Daoy (cell line): ENCODE measurements around the gene MYO7B. TPM values are rescaled to one million over a fixed set of nuclear protein-coding genes. Genes with fewer than 3 reads are reported as not detected.

ENCODE experiments used
- DNase-seq: peaks from one replicate; pipeline ENCODE4 v3.0.0-alpha.2; 2015; ENCODE audit warnings: low read depth
- total RNA-seq: library from RNA; depleted of rRNA; stranded (reverse); fragments of >200 nt; shearing (Covaris generic); gene quantifications from 2 replicates; pipeline ENCODE4 v1.2.3, GENCODE V29; 2014; rRNA removed

Gene MYO7B
- total RNA-seq, 1 experiment from 2014 or later, result 0.91 TPM

GRCh38 chr2:127679680-127680361, 144.3 kb downstream of the MYO7B start:
- DNase-seq, result no peak

- no peak for DNase-seq
Measured at GRCh38 chr2:127680706-127681287, 145.3 kb downstream of the MYO7B start.

- DNase-seq, result no peak
Measured at GRCh38 chr2:127681288-127681804, 145.9 kb downstream of the MYO7B start.

- DNase-seq, result no peak
Measured at GRCh38 chr2:127681976-127682857, 146.7 kb downstream of the MYO7B start.

GRCh38 chr2:127683056-127683455, 147.6 kb downstream of the MYO7B start:
- DNase-seq, result no peak

- peak; percentile 35 for DNase-seq
Measured at GRCh38 chr2:127683757-127684156, 148.3 kb downstream of the MYO7B start.

GRCh38 chr2:127685410-127686080, 150.1 kb downstream of the MYO7B start:
- DNase-seq, result no peak

Other genes with a start within 250 kb of the MYO7B start
- 39.7 and 53.9 TPM in 2 replicates for gene ERCC3, start 241.5 kb upstream of the MYO7B start, total RNA-seq
- 13.0 and 25.8 TPM in 2 replicates for gene MAP3K2, start 147.7 kb upstream of the MYO7B start, total RNA-seq
- gene PROC, start 117.3 kb upstream of the MYO7B start, total RNA-seq, result not detected in 2 replicates
- 54.6 and 98.3 TPM in 2 replicates for gene IWS1, start 9.2 kb upstream of the MYO7B start, total RNA-seq
- gene GPR17, start 110.5 kb downstream of the MYO7B start, total RNA-seq, result not detected in 2 replicates
- 0.51 TPM in 1 of 2 replicates, not detected in the other for gene LIMS2, start 139.8 kb downstream of the MYO7B start, total RNA-seq
- 6.0 and 6.1 TPM in 2 replicates for gene SFT2D3, start 165.8 kb downstream of the MYO7B start, total RNA-seq